HG03066 (cell line): ENCODE data around the gene F2RL1.
"Not testable (repeated sequence)": the region's sequence is repeated elsewhere in the genome, so short reads cannot be mapped to it uniquely, and the experiment has no call there.

Source experiments
- ATAC-seq: cut with Tn5 transposase; IDR thresholded peaks from one replicate; pipeline ENCODE4 v1.9.1; 2021; ENCODE audit warnings: low read depth; ENCODE audit not compliant: unreplicated experiment

The F2RL1 gene

GRCh38 chr5:76849419-76850291, 30.8 kb downstream of the F2RL1 start, which contains the start of gene S100Z:
Gene S100Z, plus strand, starts transcription at chr5:76850014. Its CDS starts 25,346 bp downstream, at chr5:76875360.
- no peak for ATAC-seq

- no peak for ATAC-seq
These were observed 31.8 kb downstream of the F2RL1 start for GRCh38 chr5:76850543-76851145.

GRCh38 chr5:76851728-76852369, 33.0 kb downstream of the F2RL1 start:
- ATAC-seq: no peak

- ATAC-seq: no peak
These were observed 33.9 kb downstream of the F2RL1 start for GRCh38 chr5:76852772-76853171.

GRCh38 chr5:76853741-76854140, 34.9 kb downstream of the F2RL1 start:
- not testable (repeated sequence) for ATAC-seq

GRCh38 chr5:76854644-76855043, 35.8 kb downstream of the F2RL1 start:
- no peak for ATAC-seq

GRCh38 chr5:76855501-76855900, 36.7 kb downstream of the F2RL1 start:
- ATAC-seq: not testable (repeated sequence)

- peak; percentile 63 for ATAC-seq
These were observed 37.1 kb downstream of the F2RL1 start for GRCh38 chr5:76855961-76856360.

GRCh38 chr5:76856800-76857199, 38.0 kb downstream of the F2RL1 start:
- ATAC-seq: not testable (repeated sequence)

GRCh38 chr5:76859591-76860247, 40.9 kb downstream of the F2RL1 start:
- ATAC-seq: no peak

- ATAC-seq: no peak
These were observed 42.8 kb downstream of the F2RL1 start for GRCh38 chr5:76861612-76862011.

GRCh38 chr5:76863001-76863400, 44.2 kb downstream of the F2RL1 start:
- ATAC-seq: no peak

GRCh38 chr5:76866503-76866902, 47.7 kb downstream of the F2RL1 start:
- no peak for ATAC-seq

GRCh38 chr5:76867038-76867437, 48.2 kb downstream of the F2RL1 start:
- ATAC-seq: no peak

- no peak for ATAC-seq
These were observed 49.2 kb downstream of the F2RL1 start for GRCh38 chr5:76867827-76868693.

- ATAC-seq: no peak
These were observed 51.2 kb downstream of the F2RL1 start for GRCh38 chr5:76870046-76870445.

GRCh38 chr5:76874088-76874581, 55.3 kb downstream of the F2RL1 start:
- no peak for ATAC-seq
